ENCODE measurements around the gene IFRD1. TPM values are rescaled to one million over a fixed set of nuclear protein-coding genes. Genes with fewer than 3 reads are reported as not detected.

Gene IFRD1
- total RNA-seq, 1 donor from 2014 or later: 67.0 TPM

GRCh38 chr7:112502700-112503099 is 52.4 kb downstream of the IFRD1 start:
- no peak for ATAC-seq (ENCODE audit: low read depth)
- Mint-ChIP-seq H3K36me3 (ENCODE audit: low read depth) (no peaks in the 10 kb centered on the region), H3K4me3 (no peak overlapping the region), H3K9me3 (no peaks in the 10 kb centered on the region), H3K27ac (no peak overlapping the region), H3K27me3 (peaks cover 4% of the 10 kb centered on the region), H3K4me1 (no peaks in the 10 kb centered on the region)
- TF ChIP-seq CTCF (IDR thresholded peaks at IDR 0.05): no peak
- ChIA-PET CTCF (no interaction called here), POLR2A (no interaction called here)
- no peak for DNase-seq
- intact Hi-C loops (cut with micrococcal nuclease): no loop called here

- intact Hi-C loops (cut with micrococcal nuclease): no loop called here
- POLR2A ChIA-PET: no interaction called here
- H3K27ac Mint-ChIP-seq: no peak overlapping the region
- no peak for TF ChIP-seq CTCF (IDR thresholded peaks at IDR 0.05)
- no peak overlapping the region for H3K4me3 Mint-ChIP-seq
- DNase-seq: no peak
- ATAC-seq (ENCODE audit: low read depth): no peak
- H3K27me3 Mint-ChIP-seq: peaks cover 4% of the 10 kb centered on the region
- H3K9me3 Mint-ChIP-seq: no peaks in the 10 kb centered on the region
- H3K36me3 Mint-ChIP-seq (ENCODE audit: low read depth): no peaks in the 10 kb centered on the region
- CTCF ChIA-PET: no interaction called here
- H3K4me1 Mint-ChIP-seq: no peaks in the 10 kb centered on the region
Observed at GRCh38 chr7:112503361-112503972, 53.2 kb downstream of the IFRD1 start.

GRCh38 chr7:112504093-112504695 is 53.9 kb downstream of the IFRD1 start:
- Mint-ChIP-seq H3K27ac (no peak overlapping the region), H3K9me3 (no peaks in the 10 kb centered on the region), H3K4me1 (no peaks in the 10 kb centered on the region), H3K27me3 (peaks cover 4% of the 10 kb centered on the region), H3K36me3 (ENCODE audit: low read depth) (no peaks in the 10 kb centered on the region), H3K4me3 (no peak overlapping the region)
- ChIA-PET POLR2A (no interaction called here), CTCF (no interaction called here)
- no peak for TF ChIP-seq CTCF (IDR thresholded peaks at IDR 0.05)
- intact Hi-C loops (cut with micrococcal nuclease): no loop called here
- ATAC-seq (ENCODE audit: low read depth) (no peak), DNase-seq (no peak)

GRCh38 chr7:112505495-112505894 is 55.2 kb downstream of the IFRD1 start:
- ChIA-PET CTCF (no interaction called here), POLR2A (no interaction called here)
- Mint-ChIP-seq H3K4me3 (no peak overlapping the region), H3K9me3 (no peaks in the 10 kb centered on the region), H3K4me1 (no peaks in the 10 kb centered on the region), H3K27ac (no peak overlapping the region), H3K36me3 (ENCODE audit: low read depth) (no peaks in the 10 kb centered on the region), H3K27me3 (peaks cover 4% of the 10 kb centered on the region)
- no peak for ATAC-seq (ENCODE audit: low read depth)
- intact Hi-C loops (cut with micrococcal nuclease): no loop called here
- no peak for TF ChIP-seq CTCF (IDR thresholded peaks at IDR 0.05)
- no peak for DNase-seq

GRCh38 chr7:112508404-112508803 is 58.1 kb downstream of the IFRD1 start:
- Mint-ChIP-seq H3K4me3 (no peak overlapping the region), H3K27me3 (peaks cover 4% of the 10 kb centered on the region), H3K4me1 (no peaks in the 10 kb centered on the region), H3K9me3 (no peaks in the 10 kb centered on the region), H3K27ac (no peak overlapping the region), H3K36me3 (ENCODE audit: low read depth) (no peaks in the 10 kb centered on the region)
- CTCF ChIA-PET: no interaction called here
- intact Hi-C loops (cut with micrococcal nuclease): no loop called here
- POLR2A ChIA-PET: no interaction called here
- no peak for DNase-seq
- ATAC-seq (ENCODE audit: low read depth): no peak
- no peak for TF ChIP-seq CTCF (IDR thresholded peaks at IDR 0.05)
